Measurements from ENCODE around the gene IL17RB.
A peak's percentile ranks its signal among the peaks of the same experiment; 100 is the strongest.

The IL17RB gene

DNA sequence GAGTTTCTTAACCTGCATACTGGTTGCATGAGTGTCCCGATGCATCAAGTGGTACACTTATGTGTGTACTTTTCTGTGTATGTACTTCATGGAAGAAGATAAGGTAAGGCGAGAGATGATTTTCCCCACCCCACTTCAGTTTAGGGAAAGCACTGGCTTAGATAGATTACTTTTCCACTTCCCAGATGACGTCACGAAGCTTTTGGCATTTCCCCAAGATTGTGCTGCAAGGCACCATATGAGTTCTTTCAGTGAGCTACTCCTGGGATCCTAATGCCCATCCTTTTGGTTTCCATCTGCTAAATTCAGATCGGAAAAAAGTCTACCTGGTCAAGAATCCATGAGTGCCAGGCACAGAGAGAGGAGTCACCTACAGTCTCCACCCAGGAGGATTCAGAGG, 4.5 kb downstream of the IL17RB start:
- H3K4me1 ChIP-seq (ENCODE audit: insufficient read depth, low read length): no peaks in the 10 kb centered on the region
- peaks cover 9 to 18% of the 10 kb centered on the region in 2 donors for H3K27me3 ChIP-seq (ENCODE audit: control insufficient read depth in 1 of 2, insufficient read depth in 2 of 2, low read length in 2 of 2)
- no peak overlapping the region for H3K4me3 ChIP-seq (ENCODE audit: low read depth in 1 of 2, low read length in 2 of 2)
- no peak overlapping the region for H3K27ac ChIP-seq (ENCODE audit: low read depth, low read length)
- H3K9me3 ChIP-seq (ENCODE audit: low read length): no peaks in the 10 kb centered on the region
- no peaks in the 10 kb centered on the region for H3K36me3 ChIP-seq (ENCODE audit: insufficient read depth, low read length)
- H3K9ac ChIP-seq (ENCODE audit: low read length): no peak overlapping the region

DNA sequence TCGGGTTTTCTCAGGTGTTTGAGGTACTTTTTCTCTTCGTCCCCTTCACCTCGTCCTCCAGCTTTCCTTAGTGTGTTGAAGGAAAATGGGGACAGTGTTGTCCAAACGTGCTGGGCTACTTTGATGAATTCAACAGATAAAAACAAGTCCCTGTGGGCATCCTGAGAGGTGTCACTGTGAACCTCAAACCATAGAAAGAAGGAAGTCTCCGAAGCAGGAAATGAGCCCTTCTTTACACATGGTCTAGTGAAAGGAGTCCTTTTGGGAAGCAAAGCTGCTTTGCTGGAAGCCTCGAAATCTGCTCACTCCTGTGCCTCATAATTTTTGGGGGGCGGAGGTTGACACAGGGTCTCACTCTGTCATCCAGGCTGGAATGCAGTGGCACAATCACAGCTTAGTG, 10.6 kb downstream of the IL17RB start:
- H3K36me3 ChIP-seq (ENCODE audit: insufficient read depth, low read length): peaks cover 19% of the 10 kb centered on the region
- no peaks in the 10 kb centered on the region for H3K4me1 ChIP-seq (ENCODE audit: insufficient read depth, low read length)
- no peak overlapping the region for H3K27ac ChIP-seq (ENCODE audit: low read depth, low read length)
- no peak overlapping the region for H3K9ac ChIP-seq (ENCODE audit: low read length)
- H3K27me3 ChIP-seq (ENCODE audit: control insufficient read depth in 1 of 2, insufficient read depth in 2 of 2, low read length in 2 of 2): no peaks in the 10 kb centered on the region
- H3K9me3 ChIP-seq (ENCODE audit: low read length): no peaks in the 10 kb centered on the region
- H3K4me3 ChIP-seq (ENCODE audit: low read depth in 1 of 2, low read length in 2 of 2): no peak overlapping the region

DNA sequence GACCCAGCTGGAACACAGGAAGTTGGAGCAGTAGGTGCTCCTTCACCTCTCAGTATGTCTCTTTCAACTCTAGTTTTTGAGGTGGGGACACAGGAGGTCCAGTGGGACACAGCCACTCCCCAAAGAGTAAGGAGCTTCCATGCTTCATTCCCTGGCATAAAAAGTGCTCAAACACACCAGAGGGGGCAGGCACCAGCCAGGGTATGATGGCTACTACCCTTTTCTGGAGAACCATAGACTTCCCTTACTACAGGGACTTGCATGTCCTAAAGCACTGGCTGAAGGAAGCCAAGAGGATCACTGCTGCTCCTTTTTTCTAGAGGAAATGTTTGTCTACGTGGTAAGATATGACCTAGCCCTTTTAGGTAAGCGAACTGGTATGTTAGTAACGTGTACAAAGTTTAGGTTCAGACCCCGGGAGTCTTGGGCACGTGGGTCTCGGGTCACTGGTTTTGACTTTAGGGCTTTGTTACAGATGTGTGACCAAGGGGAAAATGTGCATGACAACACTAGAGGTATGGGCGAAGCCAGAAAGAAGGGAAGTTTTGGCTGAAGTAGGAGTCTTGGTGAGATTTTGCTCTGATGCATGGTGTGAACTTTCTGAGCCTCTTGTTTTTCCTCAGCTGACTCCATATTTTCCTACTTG, 11.9 kb downstream of the IL17RB start:
- no peak overlapping the region for H3K27ac ChIP-seq (ENCODE audit: low read depth, low read length)

DNA sequence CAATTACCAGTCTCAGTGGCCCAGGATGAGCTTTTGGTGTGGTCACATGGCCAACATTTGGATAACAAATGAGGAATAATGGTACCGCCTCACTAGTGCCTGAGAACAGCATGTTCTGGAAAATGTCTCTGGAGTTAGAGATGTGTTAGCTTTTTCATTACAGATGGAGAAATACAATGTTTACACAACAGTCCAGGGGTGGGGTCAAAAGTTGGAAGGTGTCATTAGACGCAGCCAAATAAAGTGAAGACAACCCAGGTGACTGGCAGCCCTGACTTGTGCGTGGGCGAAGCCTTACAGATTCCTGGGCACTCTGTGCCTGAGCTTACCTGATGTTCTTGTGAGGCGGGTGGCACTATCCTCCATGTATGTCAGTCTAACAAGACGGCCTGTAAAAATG, 12.8 kb downstream of the IL17RB start:
- Histone ChIP-seq H3K9ac (ENCODE audit: low read length) (no peak overlapping the region), H3K4me3 (ENCODE audit: low read depth in 1 of 2, low read length in 2 of 2) (no peak overlapping the region), H3K27ac (ENCODE audit: low read depth, low read length) (no peak overlapping the region), H3K36me3 (ENCODE audit: insufficient read depth, low read length) (peaks cover 32% of the 10 kb centered on the region), H3K27me3 (ENCODE audit: control insufficient read depth in 1 of 2, insufficient read depth in 2 of 2, low read length in 2 of 2) (no peaks in the 10 kb centered on the region), H3K4me1 (ENCODE audit: insufficient read depth, low read length) (no peaks in the 10 kb centered on the region), H3K9me3 (ENCODE audit: low read length) (no peaks in the 10 kb centered on the region)

More for the DNA sequence above, 11.9 kb downstream of the IL17RB start:
- H3K9me3 ChIP-seq (ENCODE audit: low read length): no peaks in the 10 kb centered on the region
- no peak overlapping the region for H3K9ac ChIP-seq (ENCODE audit: low read length)
- H3K27me3 ChIP-seq (ENCODE audit: control insufficient read depth in 1 of 2, insufficient read depth in 2 of 2, low read length in 2 of 2): no peaks in the 10 kb centered on the region
- H3K4me3 ChIP-seq (ENCODE audit: low read depth in 1 of 2, low read length in 2 of 2): no peak overlapping the region
- no peaks in the 10 kb centered on the region for H3K4me1 ChIP-seq (ENCODE audit: insufficient read depth, low read length)
- peaks cover 27% of the 10 kb centered on the region for H3K36me3 ChIP-seq (ENCODE audit: insufficient read depth, low read length)

DNA sequence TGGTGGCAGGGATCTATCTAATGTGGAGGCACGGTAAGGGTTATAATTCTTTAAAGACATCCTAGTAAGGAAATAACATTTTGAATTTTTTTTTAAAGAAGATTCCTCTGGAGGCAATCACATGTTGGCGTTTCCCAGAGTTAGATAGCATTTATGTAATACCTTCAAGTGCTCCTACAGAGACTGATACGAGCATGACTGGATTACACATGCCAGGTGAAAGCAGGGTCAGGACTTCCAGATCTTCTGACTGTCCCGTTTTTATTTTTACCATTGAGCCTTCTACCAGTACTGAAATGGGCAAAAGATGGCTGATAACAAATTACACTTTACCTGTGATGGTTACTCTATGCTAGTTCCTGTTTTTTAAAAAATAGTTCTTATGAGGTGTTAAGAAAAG, 13.8 kb downstream of the IL17RB start:
- Histone ChIP-seq H3K4me1 (ENCODE audit: insufficient read depth, low read length) (no peaks in the 10 kb centered on the region), H3K36me3 (ENCODE audit: insufficient read depth, low read length) (peaks cover 38% of the 10 kb centered on the region), H3K27ac (ENCODE audit: low read depth, low read length) (no peak overlapping the region), H3K4me3 (ENCODE audit: low read depth in 1 of 2, low read length in 2 of 2) (no peak overlapping the region), H3K9me3 (ENCODE audit: low read length) (no peaks in the 10 kb centered on the region), H3K9ac (ENCODE audit: low read length) (no peak overlapping the region), H3K27me3 (ENCODE audit: control insufficient read depth in 1 of 2, insufficient read depth in 2 of 2, low read length in 2 of 2) (no peaks in the 10 kb centered on the region)

DNA sequence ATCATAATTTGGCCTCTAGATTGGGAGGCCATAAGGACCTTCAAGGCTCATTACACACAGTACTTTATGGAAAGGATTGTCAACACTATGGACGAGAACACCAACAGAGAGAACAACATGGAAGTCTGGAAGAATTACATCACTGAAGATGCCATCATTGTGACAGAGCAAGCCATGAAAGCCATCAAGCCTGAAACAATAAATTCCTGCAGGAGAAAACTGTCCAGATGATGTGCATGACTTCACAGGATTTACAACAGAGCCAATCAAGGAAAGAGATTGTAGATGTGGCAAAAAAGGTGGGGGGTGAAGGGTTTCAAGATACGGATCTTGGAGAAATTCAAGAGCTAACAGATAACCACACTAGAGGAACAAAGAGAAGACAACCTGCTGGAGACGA, 15.9 kb downstream of the IL17RB start:
- H3K4me1 ChIP-seq (ENCODE audit: insufficient read depth, low read length): no peaks in the 10 kb centered on the region
- no peaks in the 10 kb centered on the region for H3K27me3 ChIP-seq (ENCODE audit: control insufficient read depth in 1 of 2, insufficient read depth in 2 of 2, low read length in 2 of 2)
- H3K4me3 ChIP-seq (ENCODE audit: low read depth in 1 of 2, low read length in 2 of 2): no peak overlapping the region
- no peaks in the 10 kb centered on the region for H3K9me3 ChIP-seq (ENCODE audit: low read length)
- H3K9ac ChIP-seq (ENCODE audit: low read length): no peak overlapping the region
- no peak overlapping the region for H3K27ac ChIP-seq (ENCODE audit: low read depth, low read length)
- peaks cover 43% of the 10 kb centered on the region for H3K36me3 ChIP-seq (ENCODE audit: insufficient read depth, low read length)

DNA sequence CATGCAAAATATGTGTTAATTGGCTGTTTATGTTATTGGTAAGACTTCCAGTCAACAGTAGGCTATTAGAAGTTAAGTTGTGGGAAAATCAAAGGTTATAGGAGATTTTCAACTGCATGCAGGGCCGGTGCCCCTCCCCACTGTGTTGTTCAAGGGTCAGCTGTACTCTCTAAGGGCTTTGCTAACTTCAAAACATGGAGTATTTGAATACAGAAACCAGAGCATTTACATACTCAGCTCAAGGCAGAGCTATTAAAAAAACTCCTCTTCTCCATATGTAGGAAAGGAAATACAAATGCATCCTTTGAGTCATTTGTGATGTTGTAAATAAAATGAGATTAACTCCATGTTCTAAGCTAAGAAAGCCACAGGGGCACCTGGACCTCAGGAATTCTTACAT, 16.8 kb downstream of the IL17RB start:
- H3K4me1 ChIP-seq (ENCODE audit: insufficient read depth, low read length): no peaks in the 10 kb centered on the region
- no peaks in the 10 kb centered on the region for H3K27me3 ChIP-seq (ENCODE audit: control insufficient read depth in 1 of 2, insufficient read depth in 2 of 2, low read length in 2 of 2)
- no peak overlapping the region for H3K9ac ChIP-seq (ENCODE audit: low read length)
- H3K4me3 ChIP-seq (ENCODE audit: low read depth in 1 of 2, low read length in 2 of 2): no peak overlapping the region
- H3K9me3 ChIP-seq (ENCODE audit: low read length): no peaks in the 10 kb centered on the region
- peaks cover 52% of the 10 kb centered on the region for H3K36me3 ChIP-seq (ENCODE audit: insufficient read depth, low read length)
- H3K27ac ChIP-seq (ENCODE audit: low read depth, low read length): no peak overlapping the region

DNA sequence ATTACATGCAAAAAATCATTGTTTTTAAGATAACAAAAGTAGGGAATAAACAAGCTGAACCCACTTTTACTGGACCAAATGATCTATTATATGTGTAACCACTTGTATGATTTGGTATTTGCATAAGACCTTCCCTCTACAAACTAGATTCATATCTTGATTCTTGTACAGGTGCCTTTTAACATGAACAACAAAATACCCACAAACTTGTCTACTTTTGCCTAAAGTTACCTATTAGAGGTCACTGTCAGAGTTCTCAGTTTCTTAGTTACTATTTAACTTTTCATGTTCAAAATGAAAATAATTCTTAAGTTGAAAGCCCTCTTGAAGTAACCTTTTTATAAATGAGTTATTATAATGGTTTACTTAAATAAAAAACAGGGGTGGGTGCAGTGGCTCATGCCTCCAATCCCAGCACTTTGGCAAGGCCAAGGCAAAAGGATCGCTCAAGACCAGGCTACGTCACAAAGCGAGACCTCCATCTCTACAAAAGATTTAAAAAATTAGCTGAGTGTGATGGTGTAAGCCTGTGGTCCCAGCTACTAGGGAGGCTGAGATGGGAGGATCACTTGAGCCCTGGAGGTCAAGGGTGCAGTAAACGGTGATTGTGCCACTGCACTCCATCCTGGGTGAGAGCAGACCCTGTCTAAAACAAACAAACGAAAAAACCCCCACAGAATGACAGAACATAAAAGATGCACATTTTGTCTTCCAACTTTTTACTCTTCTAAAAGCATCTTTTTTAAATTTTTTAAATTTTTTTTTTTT, 19.5 kb downstream of the IL17RB start:
- peaks cover 64% of the 10 kb centered on the region for H3K36me3 ChIP-seq (ENCODE audit: insufficient read depth, low read length)
- H3K4me3 ChIP-seq (ENCODE audit: low read depth in 1 of 2, low read length in 2 of 2): no peak overlapping the region
- no peaks in the 10 kb centered on the region for H3K9me3 ChIP-seq (ENCODE audit: low read length)
- no peak overlapping the region for H3K27ac ChIP-seq (ENCODE audit: low read depth, low read length)
- H3K27me3 ChIP-seq (ENCODE audit: control insufficient read depth in 1 of 2, insufficient read depth in 2 of 2, low read length in 2 of 2): no peaks in the 10 kb centered on the region
- H3K9ac ChIP-seq (ENCODE audit: low read length): no peak overlapping the region
- H3K4me1 ChIP-seq (ENCODE audit: insufficient read depth, low read length): no peaks in the 10 kb centered on the region

DNA sequence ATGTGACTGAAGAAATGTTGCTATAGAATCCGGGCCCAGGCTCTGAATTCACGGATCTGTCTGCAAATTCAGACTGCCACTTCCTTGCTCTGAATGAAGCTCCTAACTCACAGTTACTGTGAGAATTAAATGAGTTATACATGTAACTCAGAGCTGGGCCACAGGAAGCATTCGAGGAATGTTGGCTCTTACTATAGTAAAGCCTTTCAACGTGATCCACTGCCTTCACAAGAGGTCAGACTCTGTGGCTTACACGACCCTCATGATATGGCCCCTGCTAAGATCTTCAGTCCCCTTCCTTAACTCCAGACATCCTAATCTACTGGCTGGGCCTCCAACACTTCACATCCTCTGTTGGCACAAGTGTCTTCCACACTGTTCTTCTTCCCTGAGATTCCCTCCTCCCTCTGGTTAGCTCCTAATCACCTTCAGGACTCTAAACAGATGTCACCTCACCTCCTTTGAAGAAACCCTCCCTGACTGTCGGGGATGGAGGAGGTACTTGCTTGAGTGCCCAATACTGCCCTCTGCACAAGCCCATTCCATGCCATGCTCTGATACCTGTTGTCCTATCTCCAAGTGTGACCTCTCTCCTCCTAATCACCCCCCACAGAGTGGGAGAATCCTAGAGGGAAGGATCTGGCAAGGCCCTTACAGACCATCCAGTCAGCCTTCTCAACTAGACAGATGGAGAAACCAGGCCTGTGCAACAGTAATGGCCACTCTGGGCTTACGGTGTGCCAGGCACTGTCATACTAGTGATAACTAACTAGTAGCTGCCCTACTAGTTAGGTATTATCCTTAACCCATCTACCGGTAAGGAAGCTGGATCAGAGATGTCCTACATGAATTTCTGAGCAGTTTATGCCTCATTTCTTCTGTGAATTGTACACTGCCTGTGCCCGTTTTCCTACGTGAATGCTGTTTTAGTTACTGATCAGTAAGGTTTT, 34.3 kb downstream of the IL17RB start:
- H3K27ac ChIP-seq (ENCODE audit: low read depth, low read length): peak overlapping the region; percentile 67
- no peaks in the 10 kb centered on the region for H3K27me3 ChIP-seq (ENCODE audit: control insufficient read depth in 1 of 2, insufficient read depth in 2 of 2, low read length in 2 of 2)
- H3K4me3 ChIP-seq (ENCODE audit: low read depth in 1 of 2, low read length in 2 of 2): peak overlapping the region; percentile 73 to 88
- peak overlapping the region; percentile 30 for H3K9ac ChIP-seq (ENCODE audit: low read length)
- H3K4me1 ChIP-seq (ENCODE audit: insufficient read depth, low read length): peaks cover 13% of the 10 kb centered on the region
- peaks cover 50% of the 10 kb centered on the region for H3K36me3 ChIP-seq (ENCODE audit: insufficient read depth, low read length)
- H3K9me3 ChIP-seq (ENCODE audit: low read length): no peaks in the 10 kb centered on the region

DNA sequence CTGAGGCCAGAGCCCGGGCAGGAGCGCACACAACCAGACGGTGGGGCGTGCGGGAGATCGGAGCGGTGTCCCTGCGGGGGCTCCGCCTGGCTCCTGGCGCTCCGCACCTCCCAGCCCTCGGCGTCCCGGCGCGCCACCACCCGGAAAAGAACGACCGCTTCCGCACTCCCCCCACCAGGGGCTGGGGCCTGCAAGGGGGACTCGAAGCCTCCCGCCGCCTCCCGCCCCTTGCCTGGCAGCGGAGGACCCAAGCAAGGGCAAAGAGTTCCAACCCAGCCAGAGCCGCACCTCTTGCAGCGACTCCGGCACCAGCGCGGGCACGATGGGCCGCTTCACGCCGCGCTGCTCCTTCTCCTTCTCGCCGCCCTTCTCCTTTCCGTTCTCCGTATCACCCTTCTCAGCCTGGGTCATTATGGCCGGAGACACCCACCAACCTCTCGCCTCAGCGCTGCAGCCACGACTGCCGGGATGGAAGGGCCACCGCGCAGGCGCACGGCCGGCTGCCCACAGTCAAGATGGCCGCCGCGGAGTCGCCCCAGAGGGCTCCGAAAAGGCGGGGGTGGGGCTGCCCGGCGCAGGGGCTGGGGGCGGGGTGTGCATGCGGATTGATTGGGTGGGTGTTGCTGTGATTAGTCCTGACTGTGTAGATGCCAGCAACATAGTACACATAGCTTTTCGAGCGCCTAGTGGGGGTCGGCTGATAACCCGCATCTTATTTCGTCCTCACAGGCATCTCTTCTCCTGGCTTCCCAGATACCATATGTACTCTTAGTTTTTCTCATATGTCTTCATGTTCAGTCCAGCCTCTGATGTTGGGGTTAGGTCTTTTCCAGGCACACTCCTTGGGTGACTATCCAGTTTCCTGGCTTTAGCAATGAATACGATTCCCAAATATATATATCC, 35.6 kb downstream of the IL17RB start, which contains the start of gene ACTR8:
TSS of gene ACTR8 (minus strand) at position 462 of the 903 bp plus-strand sequence. CDS start at position 411, 51 bp downstream.
- Histone ChIP-seq H3K4me1 (ENCODE audit: insufficient read depth, low read length) (peaks cover 13% of the 10 kb centered on the region), H3K9ac (ENCODE audit: low read length) (peak within 1 kb of the TSS; percentile 30), H3K27ac (ENCODE audit: low read depth, low read length) (peak within 1 kb of the TSS; percentile 67), H3K4me3 (ENCODE audit: low read depth in 1 of 2, low read length in 2 of 2) (peak within 1 kb of the TSS; percentile 73 to 88), H3K27me3 (ENCODE audit: control insufficient read depth in 1 of 2, insufficient read depth in 2 of 2, low read length in 2 of 2) (no peaks in the 10 kb centered on the region), H3K36me3 (ENCODE audit: insufficient read depth, low read length) (peaks cover 47% of the 10 kb centered on the region), H3K9me3 (ENCODE audit: low read length) (no peaks in the 10 kb centered on the region)

All from muscle layer of colon (tissue), 2 donors.